Skin of body (tissue), 2 donors: Measurements from ENCODE around the gene KRTAP10-2. TPM values are rescaled to one million over a fixed set of nuclear protein-coding genes. Genes with fewer than 3 reads are reported as not detected.

ENCODE experiments used
- DNase-seq: peaks from one replicate; lab custom pipeline; 2025; lab: John Stamatoyannopoulos, UW
- total RNA-seq: library from RNA; depleted of rRNA; stranded (reverse); fragments of >200 nt; gene quantifications from one replicate; pipeline ENCODE4 v1.2.3, GENCODE V29; 2014

Gene KRTAP10-2
- total RNA-seq, 1 donor from 2014 or later, result 0.30 TPM

GRCh38 chr21:44527156-44527982, 23.9 kb downstream of the KRTAP10-2 start:
- DNase-seq, result no peak

DNA sequence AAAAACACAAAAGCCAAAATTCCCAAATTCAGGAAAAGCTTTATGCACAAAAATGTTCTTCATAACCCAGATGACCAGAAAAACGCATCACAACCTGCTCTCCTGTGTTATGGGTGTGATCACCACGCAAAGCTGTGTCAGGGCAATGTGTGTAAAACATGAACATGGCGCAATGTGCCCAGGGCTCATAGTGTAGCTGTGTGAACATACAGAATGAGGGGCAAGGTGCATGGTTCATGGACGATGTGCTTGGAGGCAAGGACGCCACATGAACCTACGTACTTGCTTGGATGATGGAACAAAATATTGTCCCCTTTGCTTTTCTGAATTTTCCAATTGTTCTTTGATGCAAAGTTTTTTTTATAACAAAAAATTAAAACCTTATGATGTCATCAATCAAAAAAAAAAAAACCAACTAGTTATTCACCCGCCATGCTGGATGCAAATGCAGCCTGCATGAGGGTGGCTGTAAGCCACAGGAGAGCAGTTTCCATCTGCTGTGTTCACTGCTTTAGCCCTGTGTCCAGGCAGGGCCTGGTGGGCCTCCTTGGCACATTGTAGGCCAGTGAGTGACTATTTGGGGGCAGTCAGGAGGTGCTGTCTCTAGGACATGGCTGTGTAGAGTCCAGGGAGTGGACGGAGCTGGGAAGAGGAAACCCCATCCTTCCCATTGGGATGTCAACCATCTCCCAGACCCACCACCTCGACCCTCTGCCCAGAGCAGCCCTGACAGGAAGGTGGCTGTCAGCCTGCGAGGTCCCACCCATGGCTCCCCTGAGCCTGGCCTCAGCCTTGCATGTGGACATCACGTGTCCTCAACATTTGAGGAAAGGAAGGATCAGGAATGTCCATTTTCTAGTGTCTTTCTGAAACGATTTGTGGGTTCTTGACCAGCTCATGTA, 25.0 kb downstream of the KRTAP10-2 start:
- DNase-seq, result no peak

DNA sequence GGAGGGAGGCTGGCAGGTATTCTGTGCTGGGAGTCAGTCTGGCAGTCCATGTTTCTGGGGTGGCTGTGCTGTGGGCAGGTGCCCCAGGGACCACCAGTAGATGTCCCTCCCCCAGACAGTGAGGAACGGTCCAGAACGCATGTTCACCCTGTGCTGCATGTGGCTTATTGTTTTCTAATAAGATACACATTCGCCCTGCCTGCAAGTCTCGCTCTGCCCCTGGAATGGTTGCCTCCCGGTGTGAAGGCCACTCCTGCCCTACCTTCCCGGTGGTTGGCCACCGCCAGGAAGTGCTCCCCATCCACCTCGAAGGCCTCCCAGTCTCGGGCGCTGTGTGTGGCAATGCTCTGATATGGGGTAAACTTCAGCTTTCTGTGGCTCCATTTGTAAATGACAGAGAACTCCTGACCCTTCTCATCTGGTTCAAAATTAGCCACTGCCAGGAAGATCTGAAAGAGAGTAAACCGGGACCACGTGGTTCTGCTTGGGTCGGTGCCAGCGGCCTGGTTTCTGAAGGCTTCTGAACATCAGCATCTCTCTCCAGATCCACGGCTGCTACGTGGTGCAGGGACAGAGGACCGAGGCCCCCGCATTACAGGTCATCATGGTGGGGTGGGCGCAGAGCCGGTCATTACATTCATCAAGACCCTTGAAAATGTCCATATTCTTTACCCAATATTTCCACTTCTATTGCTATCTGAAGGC, 25.8 kb downstream of the KRTAP10-2 start:
- no peak for DNase-seq

GRCh38 chr21:44524414-44525371, 26.6 kb downstream of the KRTAP10-2 start:
- no peak for DNase-seq

GRCh38 chr21:44523567-44524413, 27.5 kb downstream of the KRTAP10-2 start:
- no peak for DNase-seq

GRCh38 chr21:44522753-44523204, 28.5 kb downstream of the KRTAP10-2 start:
- DNase-seq, result no peak

GRCh38 chr21:44521928-44522752, 29.2 kb downstream of the KRTAP10-2 start:
- no peak for DNase-seq

- no peak for DNase-seq
Observed at GRCh38 chr21:44521301-44521927, 29.9 kb downstream of the KRTAP10-2 start.

DNA sequence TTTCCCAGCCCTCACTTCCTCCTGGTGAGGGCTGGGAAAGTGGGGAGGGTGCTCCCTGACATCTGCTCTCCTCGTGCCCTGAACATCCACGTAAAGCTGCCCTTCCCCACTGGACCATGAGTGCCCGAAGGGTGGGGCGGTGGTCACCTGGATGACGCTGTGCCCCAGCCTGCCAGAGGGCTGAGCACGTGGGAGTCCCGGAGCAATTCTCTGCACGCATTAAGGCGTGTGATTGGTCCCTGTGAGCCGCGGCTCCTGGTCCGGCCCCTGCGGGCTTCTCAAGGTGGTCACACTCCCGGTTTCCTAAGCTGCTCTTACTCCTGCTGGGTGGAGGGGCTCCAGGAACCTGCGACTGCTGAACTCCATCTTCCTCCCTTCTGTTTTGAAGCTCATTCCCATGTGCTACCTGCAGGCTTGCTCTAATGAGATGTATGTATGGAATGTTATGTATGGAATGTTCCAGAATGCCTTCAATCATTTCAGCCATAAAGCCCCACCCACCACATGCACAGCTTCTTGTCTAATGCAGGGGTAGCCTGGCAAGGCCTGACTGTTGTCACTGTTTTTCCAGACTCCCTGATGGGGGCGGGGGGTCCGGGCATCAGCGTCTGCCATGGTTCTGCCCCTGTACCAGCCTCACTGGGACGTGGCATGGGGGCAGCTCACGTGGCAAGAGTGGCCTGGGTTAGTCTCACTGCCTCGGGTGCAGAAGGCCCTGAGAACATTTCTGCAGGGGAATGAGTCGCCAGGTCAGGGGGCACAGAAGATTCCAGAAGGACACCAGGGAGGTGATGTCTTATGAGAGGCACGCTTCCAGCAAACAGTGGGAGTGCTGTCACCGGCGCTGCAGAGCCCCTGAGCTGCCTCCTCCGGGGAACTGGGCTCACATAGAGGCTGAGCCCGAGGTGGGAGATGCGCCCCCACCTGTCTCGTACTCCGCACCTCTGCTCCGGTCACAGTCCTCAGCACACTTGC, 30.7 kb downstream of the KRTAP10-2 start:
- DNase-seq, result no peak

- DNase-seq, result no peak
Observed at GRCh38 chr21:44519346-44520325, 31.7 kb downstream of the KRTAP10-2 start.

DNA sequence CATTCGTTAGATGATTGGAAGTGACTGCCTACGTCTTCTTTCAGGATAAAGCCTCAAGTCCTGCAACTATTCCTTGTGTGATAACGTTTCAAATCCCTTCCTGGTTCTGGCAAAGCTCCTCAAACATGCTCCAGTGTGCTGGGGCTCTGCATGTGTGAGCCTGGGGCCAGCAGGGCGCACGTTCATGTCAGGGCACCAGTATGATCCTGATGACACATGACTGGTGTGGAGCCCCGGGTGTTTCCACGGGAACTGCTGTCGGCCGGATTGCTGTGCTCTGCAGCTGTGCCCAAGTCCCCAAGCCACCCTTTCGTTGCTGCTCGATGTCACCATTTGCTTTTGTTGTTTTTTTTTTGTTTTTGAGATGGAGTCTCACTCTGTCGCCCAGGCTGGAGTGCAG, 32.6 kb downstream of the KRTAP10-2 start:
- DNase-seq, result no peak

DNA sequence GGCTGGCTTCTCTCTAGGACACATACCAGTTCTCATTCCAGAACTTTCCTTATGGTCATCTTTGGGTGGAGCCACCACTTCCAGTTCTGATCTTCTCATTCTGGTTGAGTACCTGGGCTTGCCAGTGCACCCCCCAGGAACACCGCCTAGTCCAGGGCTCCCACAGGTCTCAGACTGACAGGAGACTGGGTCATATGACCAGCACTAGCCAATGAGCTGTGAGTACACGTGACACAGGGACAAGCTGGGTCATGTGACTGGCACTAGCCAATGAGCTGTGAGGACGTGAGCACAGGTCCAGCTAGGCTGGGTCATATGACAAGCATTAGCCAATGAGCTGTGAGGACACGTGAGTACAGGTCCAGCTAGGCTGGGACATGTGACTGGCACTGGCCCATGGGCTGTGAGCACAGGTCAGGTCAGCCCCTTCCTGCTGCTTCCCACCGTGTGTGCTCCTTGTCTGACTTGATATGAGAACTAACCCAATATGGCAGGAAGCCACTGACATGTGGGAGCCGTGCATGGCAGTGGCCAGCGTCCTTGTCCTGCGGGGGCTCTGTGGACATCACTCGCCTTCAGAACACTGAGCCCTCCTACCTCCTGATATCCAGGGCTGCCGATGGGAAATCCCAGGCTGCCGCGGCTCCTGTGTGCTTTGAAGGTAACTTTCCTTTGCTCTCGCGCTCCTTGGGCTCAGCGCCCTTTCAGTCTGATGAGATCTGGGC, 34.0 kb downstream of the KRTAP10-2 start:
- DNase-seq, result no peak

DNA sequence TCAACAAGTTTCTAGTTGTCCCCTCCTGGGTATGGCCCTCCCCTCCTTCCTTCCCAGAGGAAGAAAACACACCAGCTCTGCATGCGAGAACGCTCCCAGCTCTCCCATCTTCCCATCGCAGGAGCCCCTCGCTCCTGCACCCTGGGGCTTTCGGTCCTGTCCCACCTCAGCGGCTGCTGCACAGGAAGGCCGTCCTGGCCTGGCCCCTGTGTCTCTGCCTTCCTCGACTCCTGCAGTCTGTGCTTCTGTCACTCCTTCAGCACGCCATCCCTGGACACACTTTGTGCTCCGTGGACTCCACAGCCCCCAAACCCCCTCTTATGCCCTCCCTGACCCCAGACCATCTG, 34.5 kb downstream of the KRTAP10-2 start:
- DNase-seq, result no peak

DNA sequence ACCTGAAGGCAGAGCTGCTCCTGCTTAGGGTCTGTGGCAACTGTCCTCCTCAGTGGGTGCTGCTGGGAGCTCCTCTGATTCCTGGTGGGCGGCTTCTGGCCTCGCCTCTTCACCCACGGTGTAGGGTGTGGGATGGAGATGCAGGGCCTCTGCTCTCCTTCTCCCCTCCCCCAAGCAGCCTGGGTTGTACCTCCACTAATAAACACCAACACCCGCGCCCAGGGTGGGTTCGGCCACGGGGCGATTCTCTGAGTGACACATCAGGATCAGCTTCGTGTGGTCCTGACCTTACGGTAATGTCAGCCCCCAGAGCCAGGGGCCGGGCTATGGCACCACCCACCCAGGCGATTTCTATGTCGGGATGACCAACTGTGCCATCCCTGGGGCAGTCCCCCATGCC, 35.0 kb downstream of the KRTAP10-2 start:
- no peak for DNase-seq
